Measurements from ENCODE around the gene SNTG2.

SNTG2 gene

DNA sequence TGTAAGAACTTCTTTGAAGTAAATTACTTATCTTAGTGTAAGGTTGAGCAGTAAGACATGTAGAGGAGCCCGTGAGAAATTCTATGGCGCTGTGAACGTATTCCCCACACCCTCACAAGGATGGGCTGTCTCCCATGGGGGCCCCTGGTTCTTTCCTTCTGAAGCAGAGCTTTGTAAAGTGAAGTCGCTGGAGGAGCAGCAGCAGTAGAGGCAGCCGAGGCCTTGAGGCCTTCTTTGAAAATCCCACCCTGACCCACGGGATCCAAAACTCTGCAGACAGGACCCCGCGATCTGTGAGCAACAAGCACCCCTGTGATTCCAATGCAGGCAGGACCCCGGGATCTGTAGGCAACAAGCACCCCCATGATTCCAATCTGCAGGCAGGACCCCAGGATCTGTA lies 23.8 kb upstream of the SNTG2 start:
- DNase-seq, result no peak

DNA sequence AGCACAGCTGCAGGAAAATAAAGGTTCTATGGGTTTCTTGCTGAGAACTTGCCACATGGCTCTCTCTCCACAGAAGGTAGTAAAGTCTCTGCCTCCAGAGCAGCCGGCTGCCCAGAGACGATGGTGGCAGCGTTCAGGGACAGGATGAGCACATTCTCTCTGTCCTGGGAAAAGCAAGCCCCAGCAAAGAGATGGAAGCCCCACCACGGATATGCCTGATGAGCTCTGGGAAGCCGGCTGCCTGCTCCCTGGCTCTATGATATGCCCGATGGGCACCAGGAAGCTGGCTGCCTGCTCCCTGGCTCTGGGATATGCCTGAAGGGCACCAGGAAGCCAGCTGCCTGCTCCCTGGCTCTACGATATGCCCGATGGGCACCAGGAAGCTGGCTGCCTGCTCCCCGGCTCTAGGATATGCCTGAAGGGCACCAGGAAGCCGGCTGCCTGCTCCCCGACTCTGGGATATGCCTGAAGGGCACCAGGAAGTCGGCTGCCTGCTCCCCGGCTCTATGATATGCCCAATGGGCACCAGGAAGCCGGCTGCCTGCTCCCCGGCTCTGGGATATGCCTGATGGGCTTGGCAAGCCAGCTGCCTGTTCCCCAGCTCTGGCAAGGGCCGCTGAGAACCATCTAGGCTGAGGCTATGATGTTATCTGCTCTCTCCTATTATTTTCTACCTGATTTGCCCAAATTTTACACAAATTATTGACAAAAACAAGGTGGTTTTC lies 21.5 kb upstream of the SNTG2 start:
- DNase-seq, result no peak

DNA sequence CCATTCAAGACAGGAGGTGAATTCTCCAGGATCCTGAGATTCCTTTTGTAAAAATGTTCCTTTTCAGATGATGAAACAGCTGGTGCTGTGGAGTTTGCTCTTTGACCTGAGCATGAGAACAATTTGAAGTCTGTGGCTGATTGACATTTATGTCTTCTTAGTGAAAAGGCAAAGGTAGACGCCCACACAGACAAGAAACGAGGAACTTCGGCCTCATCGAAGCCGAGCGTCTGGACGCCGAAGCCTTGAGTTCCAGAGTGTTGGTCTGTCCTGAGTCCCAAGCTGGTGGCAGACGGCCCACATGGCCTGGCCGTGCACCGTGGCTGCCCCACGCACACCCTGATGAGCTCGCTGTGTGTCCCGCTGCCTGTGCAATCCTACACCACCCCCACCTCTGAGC lies 20.7 kb upstream of the SNTG2 start:
- no peak for DNase-seq

DNA sequence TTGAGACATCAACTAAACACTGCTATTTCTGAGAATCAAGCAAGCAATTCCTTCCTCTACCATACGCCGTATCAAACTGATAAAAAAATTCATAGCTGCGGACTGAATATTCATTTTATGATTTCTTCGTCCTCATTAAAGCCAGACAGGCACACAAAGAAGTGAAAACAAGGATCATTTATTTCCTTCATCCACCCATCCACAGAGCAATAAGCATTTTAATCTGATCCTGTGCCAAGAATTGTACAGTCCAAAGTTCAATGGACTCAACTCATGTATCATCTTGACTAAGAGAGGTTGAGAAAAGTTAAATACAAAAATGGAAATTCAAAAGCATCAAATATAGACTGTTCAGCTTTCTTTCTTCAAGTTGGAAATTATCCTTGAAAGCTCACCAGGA lies 19.7 kb upstream of the SNTG2 start:
- DNase-seq, result no peak

DNA sequence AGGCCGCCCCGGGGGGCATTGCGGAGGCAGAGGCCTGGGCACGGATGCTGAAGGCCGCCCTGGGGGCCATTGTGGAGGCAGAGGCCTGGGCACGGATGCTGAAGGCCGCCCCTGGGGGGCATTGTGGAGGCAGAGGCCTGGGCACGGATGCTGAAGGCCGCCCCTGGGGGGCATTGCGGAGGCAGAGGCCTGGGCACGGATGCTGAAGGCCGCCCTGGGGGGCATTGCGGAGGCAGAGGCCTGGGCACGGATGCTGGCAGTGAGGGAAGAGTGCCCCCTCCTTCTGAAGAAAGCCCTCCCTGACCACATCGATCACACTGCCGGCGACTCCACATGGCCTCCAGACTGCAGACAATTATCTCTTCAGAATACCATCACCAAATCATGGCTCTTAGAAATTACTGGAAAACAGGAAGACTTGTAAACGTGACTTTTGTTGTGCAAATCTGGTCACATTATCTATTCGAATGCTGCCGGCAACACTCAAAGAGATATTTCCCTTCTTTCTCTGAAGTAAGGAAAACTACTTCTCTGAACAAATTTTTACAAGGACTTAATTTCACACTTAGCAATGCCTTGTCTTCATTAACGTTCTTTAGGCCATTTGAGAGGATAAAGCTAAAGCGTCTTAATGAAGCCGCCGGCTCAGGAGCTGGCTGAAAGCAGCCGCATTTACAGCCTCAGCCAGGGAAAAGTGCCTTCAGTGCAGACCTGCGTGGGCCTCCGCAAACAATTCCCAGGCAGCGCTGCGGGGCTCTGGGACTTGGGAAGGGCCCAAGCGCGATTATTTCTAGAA lies 18.1 kb upstream of the SNTG2 start:
- DNase-seq, result no peak

DNA sequence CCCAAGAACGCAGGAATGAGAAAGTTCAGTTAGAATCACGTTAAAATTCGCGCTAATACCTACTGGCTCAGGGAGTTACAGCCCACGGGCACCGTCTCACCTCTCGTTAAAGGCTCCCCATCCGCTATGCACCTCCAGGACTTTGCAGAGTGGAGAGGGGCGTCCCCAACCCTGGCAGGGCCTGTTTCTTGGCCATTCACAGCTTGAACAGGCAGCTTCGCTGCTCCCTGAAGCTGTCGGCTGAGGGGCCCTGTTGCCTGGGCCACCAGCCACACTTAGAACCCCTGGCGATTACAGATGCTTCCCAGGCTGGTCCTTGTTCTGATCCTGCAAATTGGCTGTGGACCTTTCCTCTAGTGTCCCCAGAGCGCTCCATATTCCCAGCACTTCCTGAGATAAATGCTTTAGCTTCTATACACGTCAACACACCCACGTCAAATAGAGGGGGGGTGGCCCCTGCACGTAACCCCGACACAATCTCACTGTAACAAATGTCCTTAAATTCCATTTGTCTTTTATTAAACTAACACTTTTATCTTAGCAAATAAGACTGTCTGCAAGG lies 16.8 kb upstream of the SNTG2 start:
- DNase-seq, result no peak

DNA sequence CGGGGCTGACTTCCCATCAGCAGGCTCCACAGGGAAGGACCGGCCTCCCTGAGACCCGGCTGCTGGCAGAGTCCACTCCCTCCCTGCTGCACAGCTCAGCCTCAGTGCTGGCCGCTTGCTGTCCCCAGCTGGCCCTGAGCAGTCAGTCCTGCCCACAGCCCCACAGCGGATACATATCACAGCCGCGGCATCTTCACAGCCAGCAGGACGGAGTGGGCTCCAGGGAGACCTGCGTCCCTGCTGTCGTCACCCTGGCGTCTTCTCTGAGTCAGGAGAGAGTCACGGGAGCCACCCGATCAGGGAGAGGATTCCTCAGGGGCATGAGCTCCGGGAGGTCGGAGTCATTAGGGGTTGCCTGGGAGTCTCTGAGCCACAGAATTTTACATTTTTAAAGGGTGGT lies 13.1 kb upstream of the SNTG2 start:
- DNase-seq, result no peak

DNA sequence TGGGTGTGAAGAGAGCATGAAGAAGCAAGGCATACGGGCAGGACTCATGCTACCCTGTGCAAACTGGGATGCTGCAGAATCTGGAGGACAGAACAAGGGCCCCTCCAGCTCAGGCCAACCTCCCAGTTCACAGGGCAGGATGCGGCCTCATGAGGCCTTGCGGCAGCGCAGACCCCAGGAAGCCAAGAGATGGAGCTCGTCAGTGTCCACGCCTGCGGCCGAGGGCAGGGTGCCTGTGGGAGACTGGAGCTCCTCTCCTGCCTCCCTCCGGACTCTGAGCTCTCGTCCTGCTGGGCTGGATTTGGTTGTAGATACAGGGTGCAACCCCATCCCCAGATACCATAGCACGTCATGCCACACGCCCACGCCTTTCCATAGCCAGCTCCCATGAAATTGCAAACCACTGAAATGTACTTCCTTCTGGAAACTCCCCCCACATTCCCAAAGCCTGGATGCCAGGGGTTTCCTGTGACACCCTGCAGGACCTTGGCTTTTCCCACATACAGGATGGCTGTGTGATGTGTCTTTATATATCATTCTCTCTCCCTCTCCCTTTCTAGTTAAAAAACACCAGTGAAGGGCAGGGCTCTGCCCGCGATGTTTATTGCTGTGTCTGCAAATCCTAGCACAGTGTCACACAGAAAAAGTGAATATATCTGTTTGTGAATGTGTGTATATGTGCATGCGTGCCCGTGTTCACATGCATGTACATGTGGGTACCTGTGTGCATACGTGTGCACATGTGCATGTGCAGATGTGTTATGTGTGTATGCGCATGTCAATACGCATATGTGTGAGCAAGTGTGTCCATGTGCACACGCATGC lies 12.3 kb upstream of the SNTG2 start:
- DNase-seq, result no peak

DNA sequence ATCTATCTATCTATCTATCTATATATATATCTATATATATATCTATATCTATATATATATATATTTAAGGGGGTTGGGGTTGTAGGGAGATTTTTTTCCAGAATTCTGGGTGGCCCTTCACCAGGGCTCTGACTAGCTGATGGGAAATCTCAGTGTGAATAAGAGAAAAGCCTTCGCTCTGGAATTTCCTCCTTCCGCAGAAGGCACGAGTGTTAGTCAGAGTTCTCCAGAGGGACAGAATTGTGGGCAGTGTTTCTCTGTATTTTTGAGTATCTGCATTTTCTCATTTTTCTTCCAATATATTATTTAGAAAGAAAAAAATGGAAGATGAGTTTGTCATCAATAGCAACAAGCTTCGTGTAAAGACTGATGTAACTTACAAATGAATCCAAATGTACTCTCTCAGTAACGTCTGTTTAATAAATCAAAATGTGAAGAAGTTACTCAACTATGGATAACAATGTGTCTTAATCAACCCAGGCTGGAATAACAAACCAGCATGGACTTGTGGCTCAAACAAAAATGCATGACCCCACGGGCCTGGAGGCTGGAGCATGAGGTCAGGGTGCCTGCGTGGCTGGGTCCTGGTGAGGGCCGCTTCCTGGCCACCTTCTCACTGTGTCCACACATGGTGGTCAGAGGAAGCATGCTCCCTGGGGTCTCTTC lies 10.6 kb upstream of the SNTG2 start:
- no peak for DNase-seq

DNA sequence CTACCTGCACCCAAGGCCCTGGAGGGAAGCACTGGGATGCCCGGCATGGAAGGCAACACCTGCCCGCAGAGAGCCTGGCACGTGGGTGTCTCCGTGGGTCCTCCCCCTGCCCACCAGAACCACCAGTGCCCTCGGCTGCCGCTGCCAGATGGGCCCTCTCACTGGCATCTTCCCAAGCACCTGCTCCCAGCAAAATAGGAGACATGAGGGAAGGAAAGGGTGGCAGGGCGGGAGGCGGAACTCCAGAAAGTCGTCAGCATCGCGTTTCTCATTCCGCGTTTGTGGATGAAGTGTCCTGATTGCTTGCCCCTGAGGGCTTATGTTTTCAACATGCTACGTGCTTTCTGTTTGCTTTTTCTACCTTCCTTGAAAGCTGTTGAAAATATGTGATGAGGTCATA lies 8.8 kb upstream of the SNTG2 start:
- no peak for DNase-seq

DNA sequence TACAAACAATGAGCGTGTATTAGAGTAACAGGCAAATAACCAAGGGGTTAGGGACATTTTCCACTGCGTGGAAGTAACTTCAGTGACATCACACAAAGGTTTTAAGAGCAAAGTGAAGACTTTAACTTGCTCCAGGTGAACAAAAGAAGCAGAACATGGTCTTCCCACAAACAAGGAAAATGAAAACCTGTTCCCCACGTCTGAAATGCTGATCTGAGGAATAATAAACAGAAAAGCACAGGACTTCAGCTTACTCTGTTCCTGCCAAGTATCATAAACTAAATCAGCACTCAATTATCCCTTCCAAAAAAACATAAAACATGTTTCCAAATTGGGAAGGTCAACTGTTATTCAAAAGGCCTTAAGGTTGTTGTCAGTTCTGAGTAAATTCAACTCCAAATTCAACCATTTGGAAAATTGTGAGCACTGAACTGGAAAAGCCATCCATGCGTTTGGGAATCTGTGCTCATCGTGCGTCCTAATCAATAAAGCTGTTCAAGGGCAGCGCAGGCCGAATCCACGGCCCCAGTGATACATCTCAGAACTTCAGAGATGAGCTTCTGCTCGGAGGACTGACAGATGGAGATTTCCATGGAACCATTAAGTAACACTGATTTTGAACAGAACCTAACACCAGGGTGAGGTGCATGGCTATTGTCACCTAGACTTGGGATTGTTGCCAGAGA lies 7.7 kb upstream of the SNTG2 start:
- DNase-seq, result no peak

DNA sequence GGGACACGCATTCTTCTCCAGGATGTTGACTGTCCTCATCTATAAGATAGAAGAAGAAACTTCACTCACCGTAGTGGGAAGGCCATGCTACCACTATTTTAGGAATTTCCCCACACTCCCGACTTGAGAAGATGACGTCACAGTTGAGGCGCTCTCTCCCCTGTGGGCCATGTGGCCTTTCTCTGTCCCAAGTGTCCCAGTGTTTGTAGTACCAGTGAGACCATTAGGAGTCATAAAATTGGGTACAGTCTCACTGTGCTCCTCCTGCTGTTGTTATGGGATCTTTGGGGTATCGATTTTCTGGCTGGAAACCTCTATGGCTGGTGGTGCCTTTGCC lies 7.2 kb upstream of the SNTG2 start:
- DNase-seq, result no peak

DNA sequence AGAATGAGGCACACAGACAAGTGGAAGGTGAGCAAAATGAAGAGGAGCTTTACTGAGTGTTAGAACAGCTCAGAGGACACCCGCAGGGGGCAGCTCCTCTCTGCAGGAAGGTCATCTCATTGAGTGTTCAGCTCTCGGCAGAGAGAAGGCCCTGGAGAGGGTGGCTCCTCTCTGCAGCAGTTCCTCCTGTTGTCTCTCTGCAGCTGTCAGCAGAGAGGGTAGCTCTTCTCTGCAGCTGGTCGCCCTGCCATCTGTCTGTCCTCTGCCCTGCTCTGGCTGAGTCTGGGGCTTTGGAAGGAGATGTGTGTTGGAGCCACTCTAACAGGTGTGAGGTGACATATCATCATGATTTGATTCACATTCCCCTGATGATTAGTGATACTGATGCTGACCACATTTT lies 6.8 kb upstream of the SNTG2 start:
- no peak for DNase-seq

DNA sequence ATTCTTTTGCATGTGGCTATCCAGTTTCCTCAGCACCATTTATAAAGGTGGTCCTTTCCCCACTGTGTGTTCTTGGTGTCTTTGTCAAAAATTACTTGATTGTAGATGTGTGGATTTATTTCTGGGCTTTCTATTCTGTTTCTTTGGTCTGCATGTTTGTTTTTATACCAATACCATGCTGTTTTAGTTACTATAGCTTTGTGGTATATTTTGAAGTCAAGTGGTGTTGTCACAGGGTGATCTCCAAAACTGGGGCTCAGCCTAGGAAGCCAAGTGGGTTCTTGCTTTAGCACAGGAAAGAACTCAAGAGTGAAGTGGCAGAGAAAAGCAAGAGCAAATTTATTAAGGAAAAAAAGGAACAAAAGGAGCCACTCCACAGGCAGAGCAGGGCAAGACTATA lies 6.0 kb upstream of the SNTG2 start:
- DNase-seq, result no peak

DNA sequence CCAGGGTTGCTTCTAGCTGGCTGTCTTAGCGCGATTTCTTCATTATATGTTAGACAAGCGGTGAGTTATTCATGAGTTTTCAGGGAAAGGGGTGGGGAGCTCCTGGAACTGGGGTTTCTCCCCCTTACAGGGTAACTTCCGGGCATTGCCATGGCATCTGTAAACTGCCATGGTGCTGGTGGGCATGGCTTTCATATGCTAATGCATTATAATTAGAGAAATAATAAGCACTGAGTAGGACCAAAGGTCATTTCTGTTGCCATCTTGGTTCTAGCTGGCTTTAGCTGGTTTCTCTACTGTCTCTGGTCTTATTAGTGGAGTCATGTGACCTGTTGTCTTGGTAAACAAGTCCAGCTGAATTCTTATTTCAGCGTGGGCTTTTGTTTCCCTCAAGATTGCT lies 5.5 kb upstream of the SNTG2 start:
- no peak for DNase-seq

DNA sequence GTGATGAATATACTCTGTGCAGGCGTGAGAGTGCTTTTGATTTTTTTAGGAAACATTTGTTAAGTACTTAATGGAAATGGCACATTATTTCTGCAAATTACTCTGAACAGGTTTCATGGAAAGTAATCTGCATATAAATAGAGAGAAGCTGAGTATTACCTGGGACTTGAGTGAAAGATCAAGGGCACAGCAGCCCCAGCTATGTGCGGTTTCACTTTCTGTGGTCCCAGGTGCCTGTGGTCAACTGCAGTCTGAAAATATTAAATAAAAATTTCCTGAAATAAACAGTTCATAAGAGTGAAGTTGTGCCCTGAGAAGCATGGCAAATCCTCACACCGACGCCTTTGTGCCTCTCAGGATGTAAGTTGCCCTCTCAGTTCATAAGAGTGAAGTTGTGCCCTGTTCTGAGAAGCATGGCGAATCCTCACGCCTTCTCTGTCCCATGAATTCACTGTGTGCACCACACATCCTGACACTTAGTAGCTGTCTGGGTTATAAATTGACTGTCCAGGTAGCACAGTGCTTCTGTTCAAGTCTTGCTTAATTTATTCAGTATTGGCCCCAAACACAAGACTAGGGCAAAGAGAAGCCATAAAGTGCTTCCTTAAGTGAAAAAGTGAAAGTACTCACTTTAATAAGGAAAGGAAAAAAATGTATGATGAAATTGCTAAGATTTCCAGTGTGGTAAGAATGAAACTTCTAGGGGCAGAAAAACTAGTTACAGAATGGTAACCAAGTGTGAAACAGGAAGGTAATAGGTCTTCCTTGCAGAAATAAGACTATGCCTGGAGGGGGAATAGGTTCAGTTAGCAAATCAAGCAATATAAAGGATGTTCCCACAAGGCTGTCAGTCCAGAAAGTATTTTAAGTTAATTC lies 4.3 kb upstream of the SNTG2 start:
- DNase-seq, result peak; percentile 40

DNA sequence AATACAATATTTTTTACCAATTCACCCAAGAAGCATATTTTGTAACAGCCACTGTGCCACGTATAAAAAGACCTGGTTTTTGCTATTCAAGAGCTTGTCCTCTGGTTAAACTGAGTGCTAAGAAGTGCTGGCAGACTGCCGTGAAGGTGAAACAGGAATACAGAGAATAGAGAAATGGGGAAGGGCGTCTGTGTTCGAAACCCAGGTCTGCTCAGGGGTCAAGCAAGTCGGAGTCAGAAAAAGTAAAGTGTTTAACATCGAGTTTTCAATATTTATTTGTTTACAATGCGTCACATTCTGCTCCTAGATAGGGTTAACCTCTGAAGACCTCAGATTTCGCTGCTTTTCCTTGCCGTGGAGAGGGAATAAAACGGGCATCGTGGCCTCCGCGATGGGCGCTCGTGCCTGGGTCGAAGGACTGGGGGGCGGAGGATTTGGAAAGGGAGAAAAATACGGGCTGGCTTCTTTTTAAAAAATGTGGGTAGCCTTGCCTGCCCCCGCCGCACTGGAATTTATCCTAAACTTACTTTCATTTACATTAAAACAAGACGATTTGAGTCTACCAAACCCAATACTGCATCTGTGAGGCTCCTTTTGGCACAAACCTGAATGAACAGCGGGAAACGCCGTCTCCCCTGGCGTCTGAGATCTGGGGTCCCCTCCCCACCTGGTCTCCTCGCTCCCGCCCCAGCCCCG lies 1.1 kb upstream of the SNTG2 start:
- DNase-seq, result no peak

DNA sequence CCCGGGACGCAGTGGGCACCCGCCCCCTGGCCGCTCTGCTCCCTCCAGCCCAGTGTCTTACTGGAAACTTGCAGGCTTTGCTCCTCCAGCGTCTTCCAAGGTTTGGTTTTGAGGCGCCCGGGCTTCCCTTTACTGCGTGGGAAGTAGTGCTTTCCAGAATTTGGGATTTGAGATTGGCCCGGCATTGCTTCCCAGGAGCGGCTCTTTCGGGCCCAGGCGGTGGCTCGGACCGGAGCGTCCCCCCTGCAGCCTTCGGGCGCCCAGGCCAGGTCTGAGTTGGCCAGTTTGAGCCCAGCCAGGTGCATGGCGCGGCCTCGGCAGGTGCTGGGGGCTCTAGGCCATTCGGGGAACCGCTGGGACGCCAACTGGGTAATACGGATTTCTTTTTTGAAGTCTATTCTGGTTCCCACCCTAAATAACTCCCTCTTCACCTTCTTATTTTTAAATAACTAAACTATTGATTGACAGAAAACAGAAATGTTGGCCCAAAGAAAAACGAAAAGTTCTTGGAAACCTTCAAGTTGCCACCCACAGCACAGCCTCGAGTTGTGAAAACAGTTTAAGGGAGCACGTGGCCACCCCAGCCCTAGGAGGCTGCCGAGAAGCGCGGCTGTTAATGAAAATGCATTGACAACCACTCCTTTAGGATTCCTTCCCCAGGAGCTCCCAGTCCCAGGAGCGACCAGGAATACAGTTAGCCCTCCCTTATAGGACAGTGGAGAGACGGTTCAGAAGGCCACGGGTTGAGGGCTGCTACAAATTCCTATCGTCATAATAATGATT lies 766 bp downstream of the SNTG2 start:
- no peak for DNase-seq

DNA sequence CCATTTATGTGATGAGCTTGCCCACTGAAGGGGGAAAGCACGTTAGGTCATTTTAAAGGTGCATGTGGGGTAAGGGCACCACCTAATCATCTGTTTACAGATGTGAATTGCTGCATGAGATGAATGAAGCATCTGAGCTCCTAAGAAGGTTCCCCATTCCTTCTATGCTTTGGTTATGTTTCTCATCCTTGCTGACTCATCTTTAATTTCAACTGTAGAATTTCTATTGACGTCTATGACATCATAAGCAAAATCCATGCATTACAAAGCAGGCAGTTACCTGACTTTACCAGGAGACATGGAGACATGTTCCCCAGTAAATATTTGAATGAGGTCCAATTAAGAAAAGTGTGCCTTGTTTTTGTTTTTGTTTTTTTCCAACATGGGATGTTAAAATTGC lies 2.8 kb downstream of the SNTG2 start:
- no peak for DNase-seq

Measured in activated CD4-positive, alpha-beta T cell treated with anti-CD3 and anti-CD28 coated beads for 48 hours (primary cell).